Measurements from ENCODE around the gene GRAP2. TPM values are rescaled to one million over a fixed set of nuclear protein-coding genes. Genes with fewer than 3 reads are reported as not detected.

GRAP2 gene
- total RNA-seq, 1 donor from 2014 or later = 12.3 TPM

DNA sequence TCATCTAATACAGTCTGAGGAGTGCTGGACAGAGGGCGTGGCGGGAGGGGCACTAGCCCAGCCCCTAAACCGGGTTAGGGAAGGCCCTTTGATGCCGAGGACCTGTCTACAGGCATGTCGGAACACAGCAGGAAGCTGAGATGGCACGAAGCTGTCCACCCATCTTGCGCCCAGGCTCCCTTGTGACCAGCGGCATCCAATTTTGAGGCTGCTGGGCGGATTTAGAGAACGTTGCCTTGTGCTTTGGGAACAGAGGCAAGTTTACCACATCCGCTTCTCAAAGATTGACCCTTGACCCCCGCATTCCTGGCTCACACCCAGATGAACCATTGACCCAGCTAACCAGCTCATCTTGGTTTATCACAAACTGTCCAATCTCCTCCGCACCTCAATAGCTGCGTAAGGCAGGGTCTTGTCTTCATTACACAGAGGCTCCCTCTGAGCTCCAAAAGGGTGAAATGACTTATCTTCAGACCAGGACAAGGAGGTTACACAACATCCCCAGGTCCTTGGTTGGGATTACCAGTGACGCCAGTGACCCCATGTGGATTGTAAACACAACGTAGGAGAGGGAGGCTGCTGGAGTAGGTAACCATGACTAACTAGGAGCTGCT, 98.4 kb downstream of the GRAP2 start:
- TF ChIP-seq POLR2AphosphoS5 (IDR thresholded peaks at IDR 0.05; ENCODE audit: insufficient read depth in 1 of 2, low read depth in 1 of 2) (no peak), POLR2A (IDR thresholded peaks at IDR 0.05) (no peak)
- TF ChIP-seq, protein P1, sequence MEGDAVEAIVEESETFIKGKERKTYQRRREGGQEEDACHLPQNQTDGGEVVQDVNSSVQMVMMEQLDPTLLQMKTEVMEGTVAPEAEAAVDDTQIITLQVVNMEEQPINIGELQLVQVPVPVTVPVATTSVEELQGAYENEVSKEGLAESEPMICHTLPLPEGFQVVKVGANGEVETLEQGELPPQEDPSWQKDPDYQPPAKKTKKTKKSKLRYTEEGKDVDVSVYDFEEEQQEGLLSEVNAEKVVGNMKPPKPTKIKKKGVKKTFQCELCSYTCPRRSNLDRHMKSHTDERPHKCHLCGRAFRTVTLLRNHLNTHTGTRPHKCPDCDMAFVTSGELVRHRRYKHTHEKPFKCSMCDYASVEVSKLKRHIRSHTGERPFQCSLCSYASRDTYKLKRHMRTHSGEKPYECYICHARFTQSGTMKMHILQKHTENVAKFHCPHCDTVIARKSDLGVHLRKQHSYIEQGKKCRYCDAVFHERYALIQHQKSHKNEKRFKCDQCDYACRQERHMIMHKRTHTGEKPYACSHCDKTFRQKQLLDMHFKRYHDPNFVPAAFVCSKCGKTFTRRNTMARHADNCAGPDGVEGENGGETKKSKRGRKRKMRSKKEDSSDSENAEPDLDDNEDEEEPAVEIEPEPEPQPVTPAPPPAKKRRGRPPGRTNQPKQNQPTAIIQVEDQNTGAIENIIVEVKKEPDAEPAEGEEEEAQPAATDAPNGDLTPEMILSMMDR (IDR thresholded peaks at IDR 0.05) = no peak
- intact Hi-C loops (cut with DNase I) = no loop called here
- no peaks in the 10 kb centered on the region for H3K9me3 ChIP-seq
- peaks cover 54% of the 10 kb centered on the region for H3K4me1 ChIP-seq
- H3K27ac ChIP-seq = no peak overlapping the region
- no peak overlapping the region for H3K4me3 ChIP-seq
- H3K36me3 ChIP-seq = no peaks in the 10 kb centered on the region
- H3K27me3 ChIP-seq = no peaks in the 10 kb centered on the region
- no peak for DNase-seq (ENCODE audit: extremely low spot score in 2 of 2)

DNA sequence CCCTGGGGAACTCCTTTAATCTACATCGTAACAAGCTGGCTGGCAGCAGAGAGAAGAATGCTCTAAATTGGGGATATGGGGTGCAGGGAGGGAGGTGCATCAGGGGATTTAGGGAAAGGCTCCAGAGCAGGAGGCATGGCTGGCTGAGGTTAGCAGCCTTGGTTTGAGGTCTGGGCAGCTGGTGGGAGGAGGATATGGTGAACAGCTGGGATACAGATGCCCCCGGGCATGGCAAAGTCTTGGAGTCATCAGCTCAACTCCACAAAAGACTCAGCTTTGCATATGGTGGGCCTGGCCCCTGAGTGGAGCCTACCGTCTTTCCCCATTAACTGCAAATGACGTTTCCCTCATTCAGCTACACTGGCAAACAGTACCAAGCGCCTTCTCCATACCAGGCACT, 99.3 kb downstream of the GRAP2 start:
- Histone ChIP-seq H3K27ac (no peak overlapping the region), H3K4me1 (peaks cover 51% of the 10 kb centered on the region), H3K27me3 (no peaks in the 10 kb centered on the region), H3K9me3 (no peaks in the 10 kb centered on the region), H3K4me3 (no peak overlapping the region), H3K36me3 (no peaks in the 10 kb centered on the region)
- intact Hi-C loops (cut with DNase I) = no loop called here
- TF ChIP-seq POLR2AphosphoS5 (IDR thresholded peaks at IDR 0.05; ENCODE audit: insufficient read depth in 1 of 2, low read depth in 1 of 2) (no peak), POLR2A (IDR thresholded peaks at IDR 0.05) (no peak)
- TF ChIP-seq, protein P1 (IDR thresholded peaks at IDR 0.05) = no peak
- DNase-seq (ENCODE audit: extremely low spot score in 2 of 2) = no peak

DNA sequence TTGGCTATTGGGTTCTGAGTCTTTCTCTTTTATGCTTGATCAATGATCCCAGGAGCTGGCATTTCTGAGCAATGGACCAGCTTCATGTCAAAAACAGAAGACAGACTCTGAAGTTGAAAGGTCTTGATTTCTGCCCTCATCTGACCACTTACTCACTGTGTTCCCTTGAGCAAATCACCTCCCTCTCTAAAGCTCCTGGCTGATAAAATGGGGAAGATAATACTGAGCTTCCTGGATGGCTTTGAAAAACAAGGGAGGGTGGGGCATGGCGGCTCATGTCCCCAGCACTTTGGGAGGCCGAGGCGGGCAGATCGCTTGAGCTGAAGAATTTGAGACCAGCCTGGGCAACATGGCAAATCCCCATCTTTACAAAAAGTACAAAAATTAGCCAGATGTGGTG, 100.2 kb downstream of the GRAP2 start:
- Histone ChIP-seq H3K4me3 (no peak overlapping the region), H3K36me3 (no peaks in the 10 kb centered on the region), H3K9me3 (no peaks in the 10 kb centered on the region), H3K4me1 (peaks cover 51% of the 10 kb centered on the region), H3K27ac (peak overlapping the region; percentile 61), H3K27me3 (no peaks in the 10 kb centered on the region)
- intact Hi-C loops (cut with DNase I) = no loop called here
- DNase-seq (ENCODE audit: extremely low spot score in 2 of 2) = no peak
- no peak for TF ChIP-seq POLR2A (IDR thresholded peaks at IDR 0.05)

DNA sequence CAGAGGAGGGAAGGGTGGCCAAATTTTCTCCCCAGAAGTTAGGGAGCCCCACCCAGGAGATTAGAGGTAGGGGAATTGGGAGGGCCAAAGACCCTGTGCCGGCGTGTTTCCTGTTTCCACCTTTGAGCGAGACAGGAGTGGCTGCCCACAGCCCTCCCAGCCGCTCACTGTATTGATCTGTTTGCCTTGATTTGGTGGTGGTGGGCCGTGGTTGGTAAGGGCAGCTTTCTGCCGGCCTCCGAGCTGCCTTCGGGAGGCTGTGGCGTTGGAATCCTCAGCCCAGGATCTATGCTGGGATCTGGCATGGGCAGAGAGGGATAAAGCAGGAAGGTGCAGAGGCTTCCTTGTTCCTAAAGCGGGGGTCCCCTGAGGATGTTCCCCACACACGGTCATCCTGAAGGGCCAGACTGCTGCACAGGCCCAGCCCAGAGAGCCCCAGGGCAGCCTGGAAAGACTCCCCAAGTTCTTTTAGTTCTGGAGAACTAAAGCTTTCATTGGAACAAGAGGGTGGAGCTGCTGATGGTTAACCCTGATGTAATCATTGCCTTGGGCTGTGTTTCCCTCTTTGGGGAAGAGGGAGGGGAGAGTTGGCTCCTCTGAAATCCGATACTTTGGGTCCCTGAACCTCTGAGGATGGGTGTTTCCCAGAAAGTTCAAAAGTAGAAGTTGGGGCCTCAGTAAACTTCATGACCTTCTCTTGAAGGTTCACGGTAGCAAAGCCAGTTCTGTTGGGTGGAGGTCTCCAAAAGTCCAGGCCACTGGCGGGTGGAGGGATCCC, 101.1 kb downstream of the GRAP2 start:
- no peak for DNase-seq (ENCODE audit: extremely low spot score in 2 of 2)
- H3K9me3 ChIP-seq = no peaks in the 10 kb centered on the region
- H3K4me3 ChIP-seq = no peak overlapping the region
- H3K27ac ChIP-seq = peak overlapping the region; percentile 61
- H3K27me3 ChIP-seq = no peaks in the 10 kb centered on the region
- intact Hi-C loops (cut with DNase I) = no loop called here
- peaks cover 59% of the 10 kb centered on the region for H3K4me1 ChIP-seq
- TF ChIP-seq POLR2AphosphoS5 (IDR thresholded peaks at IDR 0.05; ENCODE audit: insufficient read depth in 1 of 2, low read depth in 1 of 2) (no peak), POLR2A (IDR thresholded peaks at IDR 0.05) (no peak)
- TF ChIP-seq, protein P1 (IDR thresholded peaks at IDR 0.05) = no peak
- no peaks in the 10 kb centered on the region for H3K36me3 ChIP-seq

DNA sequence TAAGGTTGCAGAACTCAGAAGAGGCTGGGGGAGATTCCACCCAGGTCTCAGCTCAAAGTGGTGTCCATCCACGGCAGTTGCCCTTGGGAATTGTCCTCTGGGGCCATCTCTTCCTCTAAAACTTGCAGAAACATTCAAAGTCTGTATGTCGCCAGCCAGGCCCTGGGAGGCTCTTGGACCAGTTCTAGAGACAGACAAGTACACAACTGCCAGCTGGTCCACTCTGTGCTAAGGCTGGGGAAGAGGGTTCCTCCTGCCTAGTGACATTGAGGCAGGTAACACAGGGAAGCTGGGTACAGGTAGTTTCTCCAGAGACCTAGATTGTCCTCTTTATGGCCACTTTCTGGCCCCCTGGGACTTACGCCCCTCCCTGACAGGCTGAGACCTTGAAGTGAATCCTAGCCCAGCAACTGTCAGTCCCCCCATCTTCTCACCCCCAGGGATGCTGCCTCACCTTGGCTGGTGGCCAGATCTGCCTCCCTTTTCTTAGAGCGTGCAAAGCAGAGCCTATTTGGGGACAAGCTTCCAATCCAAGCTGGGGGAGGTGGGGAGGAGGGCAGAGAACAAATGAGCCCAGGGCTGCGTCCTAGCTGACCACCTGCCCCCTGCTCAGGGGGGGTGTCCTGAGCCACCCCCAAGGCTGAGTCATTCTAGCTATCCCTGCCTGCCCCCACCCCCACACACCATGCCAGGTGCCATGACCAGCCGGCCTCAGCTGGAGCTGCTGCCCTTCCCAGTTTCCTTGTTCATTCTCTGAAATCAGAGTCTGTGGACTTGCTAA, 102.2 kb downstream of the GRAP2 start:
- no peak overlapping the region for H3K4me3 ChIP-seq
- no peak for DNase-seq (ENCODE audit: extremely low spot score in 2 of 2)
- TF ChIP-seq, protein P1 (IDR thresholded peaks at IDR 0.05) = no peak
- no peak for TF ChIP-seq POLR2A (IDR thresholded peaks at IDR 0.05)
- TF ChIP-seq POLR2AphosphoS5 (IDR thresholded peaks at IDR 0.05; ENCODE audit: insufficient read depth in 1 of 2, low read depth in 1 of 2) = no peak
- intact Hi-C loops (cut with DNase I) = no loop called here
- no peak overlapping the region for H3K27ac ChIP-seq
- H3K4me1 ChIP-seq = peaks cover 51% of the 10 kb centered on the region
- no peaks in the 10 kb centered on the region for H3K9me3 ChIP-seq
- H3K36me3 ChIP-seq = no peaks in the 10 kb centered on the region
- no peaks in the 10 kb centered on the region for H3K27me3 ChIP-seq

Measured in vagina (tissue), 2 donors.